ENCODE data around the gene RNU5D-1. TPM values are rescaled to one million over a fixed set of nuclear protein-coding genes. Genes with fewer than 3 reads are reported as not detected.
"Not testable (repeated sequence)": the region's sequence is repeated elsewhere in the genome, so short reads cannot be mapped to it uniquely, and the experiment has no call there.

The RNU5D-1 gene
- total RNA-seq, 1 donor from 2014 or later = not detected

- no peak for DNase-seq (ENCODE audit: low spot score)
These were observed 30.4 kb downstream of the RNU5D-1 start for GRCh38 chr1:44700573-44700972.

GRCh38 chr1:44699375-44699774 is 31.6 kb downstream of the RNU5D-1 start:
- not testable (repeated sequence) for DNase-seq (ENCODE audit: low spot score)

- no peak for DNase-seq (ENCODE audit: low spot score)
These were observed 32.8 kb downstream of the RNU5D-1 start for GRCh38 chr1:44698138-44698537.

GRCh38 chr1:44696789-44697345 is 34.1 kb downstream of the RNU5D-1 start:
- DNase-seq (ENCODE audit: low spot score) = no peak

- no peak for DNase-seq (ENCODE audit: low spot score)
These were observed 34.9 kb downstream of the RNU5D-1 start for GRCh38 chr1:44696101-44696500.

GRCh38 chr1:44695671-44696070 is 35.3 kb downstream of the RNU5D-1 start:
- no peak for DNase-seq (ENCODE audit: low spot score)

- DNase-seq (ENCODE audit: low spot score) = no peak
These were observed 36.0 kb downstream of the RNU5D-1 start for GRCh38 chr1:44694863-44695478.

- no peak for DNase-seq (ENCODE audit: low spot score)
These were observed 37.1 kb downstream of the RNU5D-1 start for GRCh38 chr1:44693900-44694299.

- no peak for DNase-seq (ENCODE audit: low spot score)
These were observed 37.8 kb downstream of the RNU5D-1 start for GRCh38 chr1:44693159-44693558.

- DNase-seq (ENCODE audit: low spot score) = no peak
These were observed 41.6 kb downstream of the RNU5D-1 start for GRCh38 chr1:44689447-44689765.

GRCh38 chr1:44688760-44689446 is 42.1 kb downstream of the RNU5D-1 start:
- no peak for DNase-seq (ENCODE audit: low spot score)

GRCh38 chr1:44685881-44686280 is 45.1 kb downstream of the RNU5D-1 start:
- DNase-seq (ENCODE audit: low spot score) = no peak

- DNase-seq (ENCODE audit: low spot score) = no peak
These were observed 45.8 kb downstream of the RNU5D-1 start for GRCh38 chr1:44685218-44685617.

GRCh38 chr1:44684525-44684924 is 46.4 kb downstream of the RNU5D-1 start:
- DNase-seq (ENCODE audit: low spot score) = no peak

- DNase-seq (ENCODE audit: low spot score) = no peak
These were observed 48.1 kb downstream of the RNU5D-1 start for GRCh38 chr1:44682883-44683265.

- DNase-seq (ENCODE audit: low spot score) = no peak
These were observed 48.8 kb downstream of the RNU5D-1 start for GRCh38 chr1:44681905-44682882.

Other genes with a start within 250 kb of the RNU5D-1 start
- 20.5 TPM for gene TMEM53, start 56.7 kb downstream of the RNU5D-1 start, total RNA-seq
- 3.0 TPM for gene ARMH1, start 56.5 kb downstream of the RNU5D-1 start, total RNA-seq
- gene KIF2C, start 8.7 kb upstream of the RNU5D-1 start, total RNA-seq = 3.5 TPM
- gene RPS8, start 44.4 kb upstream of the RNU5D-1 start, total RNA-seq = 2,312 TPM
- 0.36 TPM for gene BEST4, start 57.0 kb upstream of the RNU5D-1 start, total RNA-seq
- gene PLK3, start 69.2 kb upstream of the RNU5D-1 start, total RNA-seq = 14.4 TPM
- gene DYNLT4, start 76.2 kb upstream of the RNU5D-1 start, total RNA-seq = 0.52 TPM
- gene BTBD19, start 77.4 kb upstream of the RNU5D-1 start, total RNA-seq = 8.7 TPM
- 1.5 TPM for gene PTCH2, start 112.1 kb upstream of the RNU5D-1 start, total RNA-seq

Measured in ureter (tissue), 1 donor.